ENCODE data around the gene TMEM233. TPM values are rescaled to one million over a fixed set of nuclear protein-coding genes. Genes with fewer than 3 reads are reported as not detected.
A peak's percentile ranks its signal among the peaks of the same experiment; 100 is the strongest.

Gene TMEM233
- total RNA-seq, 1 donor from 2014 or later, result 7.2 TPM

DNA sequence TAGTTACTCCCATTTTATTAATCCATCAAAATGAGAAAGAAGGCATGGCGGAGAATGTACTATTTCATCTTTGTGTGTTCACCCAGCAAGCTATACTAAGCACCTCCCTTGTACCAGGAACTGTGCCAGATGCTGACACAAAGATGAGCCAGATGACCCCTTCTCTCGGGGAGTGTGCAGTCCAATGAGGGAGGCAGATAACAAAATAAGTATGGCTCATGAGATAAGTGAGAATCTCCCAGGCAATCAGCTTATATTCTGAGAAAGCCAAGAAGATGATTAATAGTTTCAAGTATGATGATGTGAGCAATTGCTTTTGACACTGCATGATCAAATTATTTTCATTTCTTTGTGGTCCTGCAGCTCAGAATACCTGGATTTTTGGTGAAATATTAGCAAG is 1.3 kb upstream of the TMEM233 start:
- TF ChIP-seq CTCF (IDR thresholded peaks at IDR 0.05; ENCODE audit: unreplicated experiment), result no peak
- Mint-ChIP-seq H3K4me1 (ENCODE audit: unreplicated experiment) (peaks cover 52% of the 10 kb centered on the region), H3K4me3 (ENCODE audit: unreplicated experiment) (no peak overlapping the region), H3K27ac (ENCODE audit: unreplicated experiment) (no peak overlapping the region), H3K36me3 (ENCODE audit: low read depth, unreplicated experiment) (peaks cover 31% of the 10 kb centered on the region), H3K9me3 (ENCODE audit: unreplicated experiment) (no peaks in the 10 kb centered on the region), H3K27me3 (ENCODE audit: unreplicated experiment) (peaks cover 19% of the 10 kb centered on the region)
- DNase-seq (ENCODE audit: low spot score), result no peak

DNA sequence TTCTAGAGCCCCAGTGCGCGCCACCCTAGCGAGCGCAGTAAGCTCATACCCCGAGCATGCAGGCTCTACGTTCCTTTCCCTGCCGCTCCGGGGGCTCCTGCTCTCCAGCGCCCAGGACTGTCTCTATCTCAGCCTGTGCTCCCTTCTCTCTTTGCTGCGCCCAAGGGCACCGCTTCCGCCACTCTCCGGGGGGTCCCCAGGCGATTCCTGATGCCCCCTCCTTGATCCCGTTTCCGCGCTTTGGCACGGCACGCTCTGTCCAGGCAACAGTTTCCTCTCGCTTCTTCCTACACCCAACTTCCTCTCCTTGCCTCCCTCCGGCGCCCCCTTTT is 791 bp downstream of the TMEM233 start:
- peak overlapping the region; percentile 100 for H3K4me3 Mint-ChIP-seq (ENCODE audit: unreplicated experiment)
- TF ChIP-seq CTCF (IDR thresholded peaks at IDR 0.05; ENCODE audit: unreplicated experiment), result no peak
- DNase-seq (ENCODE audit: low spot score), result peak; percentile 36
- H3K27me3 Mint-ChIP-seq (ENCODE audit: unreplicated experiment), result peaks cover 21% of the 10 kb centered on the region
- peak overlapping the region; percentile 96 for H3K27ac Mint-ChIP-seq (ENCODE audit: unreplicated experiment)
- no peaks in the 10 kb centered on the region for H3K9me3 Mint-ChIP-seq (ENCODE audit: unreplicated experiment)
- peaks cover 27% of the 10 kb centered on the region for H3K36me3 Mint-ChIP-seq (ENCODE audit: low read depth, unreplicated experiment)
- peaks cover 52% of the 10 kb centered on the region for H3K4me1 Mint-ChIP-seq (ENCODE audit: unreplicated experiment)

GRCh38 chr12:119594772-119595445 is 1.3 kb downstream of the TMEM233 start:
- H3K4me3 Mint-ChIP-seq (ENCODE audit: unreplicated experiment), result peak overlapping the region; percentile 100

DNA sequence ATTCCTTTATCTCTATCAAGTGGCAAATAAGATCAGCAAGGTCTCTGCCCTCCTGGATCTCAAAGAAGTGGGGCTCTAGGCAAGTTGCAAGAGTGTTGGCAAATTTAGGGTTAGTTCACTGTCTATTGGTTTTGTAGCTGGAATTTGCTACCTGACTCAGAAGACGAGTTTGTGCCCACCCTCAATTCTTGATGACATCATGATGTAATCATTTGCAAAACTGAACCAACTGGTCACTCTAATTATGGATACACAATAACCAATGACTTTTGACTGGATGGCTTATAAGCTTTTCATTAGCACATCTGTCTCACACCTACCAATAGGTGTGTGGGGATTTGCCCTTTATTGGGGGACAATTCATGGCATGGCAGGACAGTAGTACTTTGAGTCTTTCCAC is 4.6 kb downstream of the TMEM233 start:
- Mint-ChIP-seq H3K9me3 (ENCODE audit: unreplicated experiment) (no peaks in the 10 kb centered on the region), H3K27me3 (ENCODE audit: unreplicated experiment) (peaks cover 21% of the 10 kb centered on the region), H3K36me3 (ENCODE audit: low read depth, unreplicated experiment) (peaks cover 20% of the 10 kb centered on the region), H3K27ac (ENCODE audit: unreplicated experiment) (no peak overlapping the region), H3K4me3 (ENCODE audit: unreplicated experiment) (no peak overlapping the region), H3K4me1 (ENCODE audit: unreplicated experiment) (peaks cover 37% of the 10 kb centered on the region)
- DNase-seq (ENCODE audit: low spot score), result no peak
- TF ChIP-seq CTCF (IDR thresholded peaks at IDR 0.05; ENCODE audit: unreplicated experiment), result no peak

More at GRCh38 chr12:119594772-119595445, 1.3 kb downstream of the TMEM233 start:
- TF ChIP-seq CTCF (IDR thresholded peaks at IDR 0.05; ENCODE audit: unreplicated experiment), result no peak
- Mint-ChIP-seq H3K27me3 (ENCODE audit: unreplicated experiment) (peaks cover 21% of the 10 kb centered on the region), H3K27ac (ENCODE audit: unreplicated experiment) (peak overlapping the region; percentile 96), H3K9me3 (ENCODE audit: unreplicated experiment) (no peaks in the 10 kb centered on the region), H3K36me3 (ENCODE audit: low read depth, unreplicated experiment) (peaks cover 27% of the 10 kb centered on the region), H3K4me1 (ENCODE audit: unreplicated experiment) (peaks cover 52% of the 10 kb centered on the region)
- peak; percentile 61 for DNase-seq (ENCODE audit: low spot score)

GRCh38 chr12:119601877-119602733 is 8.5 kb downstream of the TMEM233 start:
- Mint-ChIP-seq H3K9me3 (ENCODE audit: unreplicated experiment) (no peaks in the 10 kb centered on the region), H3K27me3 (ENCODE audit: unreplicated experiment) (peaks cover 3% of the 10 kb centered on the region), H3K4me1 (ENCODE audit: unreplicated experiment) (peaks cover 8% of the 10 kb centered on the region), H3K27ac (ENCODE audit: unreplicated experiment) (no peak overlapping the region), H3K36me3 (ENCODE audit: low read depth, unreplicated experiment) (peaks cover 5% of the 10 kb centered on the region), H3K4me3 (ENCODE audit: unreplicated experiment) (no peak overlapping the region)
- no peak for DNase-seq (ENCODE audit: low spot score)
- no peak for TF ChIP-seq CTCF (IDR thresholded peaks at IDR 0.05; ENCODE audit: unreplicated experiment)
